GM23248 (cell line): ENCODE results near the gene CREB3. TPM values are rescaled to one million over a fixed set of nuclear protein-coding genes. Genes with fewer than 3 reads are reported as not detected.

Source experiments
- DNase-seq: peaks from one replicate; pipeline ENCODE4 v3.0.0-alpha.2; 2015
- H2AFZ ChIP-seq: fragments of 200-600 bp; sonication (generic); 2 replicates; pipeline ENCODE4 v1.6.1; 2016; ENCODE audit warnings: antibody characterized with exemption
- H3F3A ChIP-seq: fragments of 200-600 bp; sonication (generic); 2 replicates; pipeline ENCODE4 v1.6.1; 2016; ENCODE audit warnings: mild to moderate bottlenecking, antibody characterized with exemption, mixed run types; ENCODE audit not compliant: insufficient read depth
- H3K27ac ChIP-seq: fragments of 200-600 bp; sonication (generic); 2 replicates; pipeline ENCODE4 v1.5.1; 2016; ENCODE audit warnings: mild to moderate bottlenecking
- H3K27me3 ChIP-seq: fragments of 200-600 bp; sonication (generic); replicated peaks from 2 replicates; pipeline ENCODE4 v1.6.1; 2016; ENCODE audit warnings: mild to moderate bottlenecking; ENCODE audit not compliant: insufficient read depth
- H3K36me3 ChIP-seq: fragments of 200-600 bp; sonication (generic); 2 replicates; pipeline ENCODE4 v1.6.1; 2016; ENCODE audit warnings: low read depth, mild to moderate bottlenecking
- H3K4me1 ChIP-seq: fragments of 200-600 bp; sonication (generic); 2 replicates; pipeline ENCODE4 v1.6.1; 2016; ENCODE audit warnings: mild to moderate bottlenecking; ENCODE audit not compliant: insufficient read depth
- H3K4me2 ChIP-seq: fragments of 200-600 bp; sonication (generic); one replicate; pipeline ENCODE4 v1.6.1; 2016; ENCODE audit warnings: mild to moderate bottlenecking; ENCODE audit not compliant: unreplicated experiment
- H3K4me3 ChIP-seq: fragments of 200-600 bp; sonication (generic); 2 replicates; pipeline ENCODE4 v1.5.1; 2016; ENCODE audit warnings: mild to moderate bottlenecking
- H3K79me2 ChIP-seq: fragments of 200-600 bp; sonication (generic); 2 replicates; pipeline ENCODE4 v1.6.1; 2016; ENCODE audit warnings: mild to moderate bottlenecking; ENCODE audit not compliant: insufficient read depth
- H3K9ac ChIP-seq: fragments of 200-600 bp; sonication (generic); 2 replicates; pipeline ENCODE4 v1.6.1; 2016; ENCODE audit warnings: mild to moderate bottlenecking
- H3K9me2 ChIP-seq: fragments of 200-600 bp; sonication (generic); 2 replicates; pipeline ENCODE4 v1.6.1; 2016; ENCODE audit warnings: mixed run types, mild to moderate bottlenecking, moderate library complexity; ENCODE audit not compliant: insufficient read depth
- H3K9me3 ChIP-seq: fragments of 200-600 bp; sonication (generic); one replicate; pipeline ENCODE4 v1.6.1; 2017; ENCODE audit warnings: low read depth
- H4K20me1 ChIP-seq: fragments of 200-600 bp; sonication (generic); 2 replicates; pipeline ENCODE4 v1.6.0; 2016; ENCODE audit not compliant: insufficient read depth
- EZH2 ChIP-seq: fragments of 200-600 bp; sonication (generic); IDR thresholded peaks from 2 replicates; pipeline ENCODE4 v1.6.1; 2018; ENCODE audit warnings: antibody characterized with exemption, mild to moderate bottlenecking; ENCODE audit not compliant: insufficient read depth, poor library complexity, severe bottlenecking
- EZH2phosphoT487 ChIP-seq: fragments of 200-600 bp; sonication (generic); IDR thresholded peaks from 2 replicates; pipeline ENCODE4 v1.6.1; 2018; ENCODE audit warnings: antibody characterized with exemption, moderate library complexity, mild to moderate bottlenecking, low read depth; ENCODE audit not compliant: insufficient read depth
- WGBS, 2 experiments: methylation state at CpG; one replicate each; pipeline ENCODE4 v1.1.6; 2015 to 2017; ENCODE audit warnings: low lambda C conversion rate in 2 of 2, low coverage in 1 of 2; ENCODE audit errors: missing lambda C conversion rate in 2 of 2; 5-methylcytosine and 5-hydroxymethylcytosine counted together
- in situ Hi-C: fragments of 300-500 bp; cut with MboI; formaldehyde crosslinking; loops from 2 replicates; pipeline ENCODE4 v1.15.0; 2020
- polyA plus RNA-seq: library from polyadenylated mRNA; unstranded; fragments of >200 nt; fragmentation: Nextera tagmentation; extraction: Ambion mirVana; gene quantifications from 2 replicates; pipeline ENCODE4 v1.2.1, GENCODE V29; 2016
- total RNA-seq: library from RNA; depleted of rRNA; stranded (reverse); fragments of >200 nt; shearing (Covaris generic); gene quantifications from 2 replicates; pipeline ENCODE4 v1.2.3, GENCODE V29; 2014

The CREB3 gene
- total and polyA plus RNA-seq, 2 experiments from 2014 or later, result 101 to 113 TPM

DNA sequence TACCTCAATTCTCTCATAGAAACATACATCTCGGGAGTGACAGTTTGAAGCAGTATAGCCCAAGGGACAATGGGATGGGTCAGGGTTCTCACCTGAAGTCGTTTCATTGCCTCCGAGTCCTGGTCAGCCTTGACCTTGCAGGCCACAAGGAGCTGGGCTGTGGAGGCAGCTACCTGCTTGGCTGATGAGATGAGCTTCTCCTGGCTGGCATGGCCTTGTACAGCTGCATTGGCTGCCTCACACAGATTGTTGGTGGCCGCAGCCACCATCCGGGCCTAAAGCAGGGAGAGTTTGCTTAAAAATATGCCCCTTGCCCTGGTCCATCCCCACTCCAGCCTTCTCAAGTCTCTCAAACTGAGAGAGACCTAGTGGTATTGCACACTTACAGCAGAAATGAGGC lies 34.2 kb upstream of the CREB3 start:
- H3K4me2 ChIP-seq, result no peak overlapping the region
- no peaks in the 10 kb centered on the region for H3K9me3 ChIP-seq
- in situ Hi-C loops, result no loop called here
- no peak overlapping the region for H2AFZ ChIP-seq
- peaks cover 24% of the 10 kb centered on the region for H3K79me2 ChIP-seq
- peaks cover 20% of the 10 kb centered on the region for H3K4me1 ChIP-seq
- H3K27ac ChIP-seq, result no peak overlapping the region
- H3K27me3 ChIP-seq, result no peaks in the 10 kb centered on the region
- no peak overlapping the region for H3K9ac ChIP-seq
- no peak for DNase-seq
- WGBS, 2 experiments, result 78 to 85% methylated on average over 5 of the region's 5 CpGs
- H4K20me1 ChIP-seq, result no peaks in the 10 kb centered on the region
- H3K9me2 ChIP-seq, result no peaks in the 10 kb centered on the region
- H3K36me3 ChIP-seq, result peaks cover 76% of the 10 kb centered on the region
- H3K4me3 ChIP-seq, result no peak overlapping the region
- H3F3A ChIP-seq, result peaks cover 95% of the 10 kb centered on the region
- TF ChIP-seq EZH2phosphoT487 (no peak), EZH2 (no peak)

DNA sequence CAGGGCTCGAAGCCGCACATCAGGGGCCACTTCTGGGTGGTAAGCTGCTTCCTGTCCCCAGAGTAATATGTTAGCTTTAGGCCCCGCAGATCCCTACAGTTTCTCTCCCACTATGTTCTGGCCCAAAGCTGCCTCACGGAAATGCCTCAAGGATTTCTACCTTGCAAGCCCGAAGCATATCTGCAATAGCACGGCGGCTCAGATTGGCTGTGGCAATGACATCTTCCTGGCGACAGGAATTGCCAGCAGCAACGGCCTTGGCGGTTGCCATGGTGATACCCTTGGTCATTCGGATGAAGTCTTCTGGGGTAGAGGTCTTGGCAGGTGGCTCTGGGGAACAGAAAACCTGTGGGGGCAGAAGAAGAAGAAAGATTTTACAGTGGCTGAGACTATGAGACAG lies 32.4 kb upstream of the CREB3 start:
- Histone ChIP-seq H3F3A (peaks cover 89% of the 10 kb centered on the region), H3K9me2 (no peaks in the 10 kb centered on the region), H3K36me3 (peaks cover 92% of the 10 kb centered on the region), H3K4me2 (no peak overlapping the region), H3K4me3 (no peak overlapping the region), H2AFZ (no peak overlapping the region), H3K27ac (no peak overlapping the region), H4K20me1 (no peaks in the 10 kb centered on the region), H3K27me3 (no peaks in the 10 kb centered on the region), H3K9me3 (no peaks in the 10 kb centered on the region), H3K79me2 (peaks cover 27% of the 10 kb centered on the region), H3K9ac (no peak overlapping the region), H3K4me1 (peaks cover 13% of the 10 kb centered on the region)
- WGBS, 2 experiments, result 87 to 89% methylated on average over 11 of the region's 11 CpGs
- no peak for DNase-seq
- TF ChIP-seq EZH2, result no peak
- TF ChIP-seq EZH2phosphoT487, result no peak
- in situ Hi-C loops, result loop anchor here (25.0 kb wide), 1 partner anchor 88 kb away; the partner anchor contains the start of genes CD72 and TESK1

DNA sequence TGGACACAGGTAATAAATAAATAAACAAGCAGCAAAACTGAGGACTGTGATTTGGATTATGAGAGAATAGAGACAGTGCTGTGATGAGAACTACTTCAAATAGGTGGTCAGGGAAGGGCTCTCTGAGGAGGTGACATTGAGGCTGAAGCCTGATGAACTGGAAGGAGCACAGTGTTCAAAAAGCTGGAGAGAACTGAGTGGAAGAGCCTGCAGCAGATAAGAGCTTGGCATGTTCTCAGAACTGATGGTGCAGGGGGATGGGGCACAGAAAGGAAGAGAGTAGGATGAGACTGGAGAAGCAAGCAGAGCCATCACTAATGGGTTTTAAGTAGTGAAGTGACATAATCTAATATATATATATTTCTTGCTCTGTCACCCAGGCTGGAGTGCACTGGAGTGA lies 31.5 kb upstream of the CREB3 start:
- peaks cover 96% of the 10 kb centered on the region for H3K36me3 ChIP-seq
- no peaks in the 10 kb centered on the region for H3K27me3 ChIP-seq
- H3F3A ChIP-seq, result peaks cover 90% of the 10 kb centered on the region
- H3K4me2 ChIP-seq, result no peak overlapping the region
- H3K9me2 ChIP-seq, result no peaks in the 10 kb centered on the region
- no peak overlapping the region for H3K27ac ChIP-seq
- no peaks in the 10 kb centered on the region for H4K20me1 ChIP-seq
- TF ChIP-seq EZH2phosphoT487 (no peak), EZH2 (no peak)
- H3K79me2 ChIP-seq, result peaks cover 33% of the 10 kb centered on the region
- no peak overlapping the region for H2AFZ ChIP-seq
- H3K4me1 ChIP-seq, result peaks cover 4% of the 10 kb centered on the region
- DNase-seq, result no peak
- in situ Hi-C loops, result loop anchor here (25.0 kb wide), 1 partner anchor 89 kb away; the partner anchor contains the start of genes CD72 and TESK1
- H3K9ac ChIP-seq, result no peak overlapping the region
- no peak overlapping the region for H3K4me3 ChIP-seq
- H3K9me3 ChIP-seq, result no peaks in the 10 kb centered on the region

DNA sequence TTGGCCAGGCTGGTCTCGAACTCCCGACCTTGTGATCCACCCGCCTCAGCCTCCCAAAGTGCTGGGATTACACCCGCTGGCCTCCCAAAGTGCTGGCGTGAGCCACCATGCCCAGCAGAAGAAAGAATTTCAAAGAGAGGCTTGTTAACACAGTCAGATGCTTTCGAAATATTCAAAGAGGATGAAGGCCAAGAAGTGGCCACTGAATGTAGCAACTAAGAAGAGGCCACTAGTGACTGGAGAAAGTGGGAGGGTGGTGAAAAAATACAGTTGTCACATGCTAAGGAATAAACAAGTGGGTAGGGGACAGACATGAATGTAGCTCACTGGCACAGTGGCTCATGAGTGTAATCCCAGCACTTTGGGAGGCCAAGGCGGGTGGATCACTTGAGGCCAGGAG lies 29.8 kb upstream of the CREB3 start:
- 97 to 98% methylated on average over 7 of the region's 7 CpGs for WGBS, 2 experiments
- in situ Hi-C loops, result loop anchor here (25.0 kb wide), 1 partner anchor 90 kb away; the partner anchor contains the start of genes CD72 and TESK1
- no peaks in the 10 kb centered on the region for H3K9me2 ChIP-seq

More for the DNA sequence above, 29.8 kb upstream of the CREB3 start:
- Histone ChIP-seq H3K9ac (no peak overlapping the region), H3K4me3 (no peak overlapping the region), H3K4me2 (no peak overlapping the region), H3K79me2 (peaks cover 50% of the 10 kb centered on the region), H3K27ac (no peak overlapping the region), H3F3A (peaks cover 91% of the 10 kb centered on the region), H2AFZ (no peak overlapping the region), H3K9me3 (no peaks in the 10 kb centered on the region), H3K36me3 (peaks cover 97% of the 10 kb centered on the region), H3K4me1 (no peaks in the 10 kb centered on the region), H3K27me3 (no peaks in the 10 kb centered on the region), H4K20me1 (no peaks in the 10 kb centered on the region)
- TF ChIP-seq EZH2phosphoT487 (no peak), EZH2 (no peak)
- peak; percentile 21 for DNase-seq
